Measurements from ENCODE around the gene IL19.

- no peak for TF ChIP-seq POLR2A (IDR thresholded peaks at IDR 0.05)
- TF ChIP-seq, protein P1, sequence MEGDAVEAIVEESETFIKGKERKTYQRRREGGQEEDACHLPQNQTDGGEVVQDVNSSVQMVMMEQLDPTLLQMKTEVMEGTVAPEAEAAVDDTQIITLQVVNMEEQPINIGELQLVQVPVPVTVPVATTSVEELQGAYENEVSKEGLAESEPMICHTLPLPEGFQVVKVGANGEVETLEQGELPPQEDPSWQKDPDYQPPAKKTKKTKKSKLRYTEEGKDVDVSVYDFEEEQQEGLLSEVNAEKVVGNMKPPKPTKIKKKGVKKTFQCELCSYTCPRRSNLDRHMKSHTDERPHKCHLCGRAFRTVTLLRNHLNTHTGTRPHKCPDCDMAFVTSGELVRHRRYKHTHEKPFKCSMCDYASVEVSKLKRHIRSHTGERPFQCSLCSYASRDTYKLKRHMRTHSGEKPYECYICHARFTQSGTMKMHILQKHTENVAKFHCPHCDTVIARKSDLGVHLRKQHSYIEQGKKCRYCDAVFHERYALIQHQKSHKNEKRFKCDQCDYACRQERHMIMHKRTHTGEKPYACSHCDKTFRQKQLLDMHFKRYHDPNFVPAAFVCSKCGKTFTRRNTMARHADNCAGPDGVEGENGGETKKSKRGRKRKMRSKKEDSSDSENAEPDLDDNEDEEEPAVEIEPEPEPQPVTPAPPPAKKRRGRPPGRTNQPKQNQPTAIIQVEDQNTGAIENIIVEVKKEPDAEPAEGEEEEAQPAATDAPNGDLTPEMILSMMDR (IDR thresholded peaks at IDR 0.05), result no peak
Observed at GRCh38 chr1:206772243-206772937, 1.8 kb downstream of the IL19 start, which contains the start of gene IL10.

Data from Peyer's patch (tissue), 4 donors.